Pancreas (tissue), 10 donors: ENCODE results near the gene AP1B1. TPM values are rescaled to one million over a fixed set of nuclear protein-coding genes. Genes with fewer than 3 reads are reported as not detected.
A peak's percentile ranks its signal among the peaks of the same experiment; 100 is the strongest.

Source experiments
- ATAC-seq, 4 donors: fragments of 200-7000 bp; cut with Tn5 transposase; one replicate each; pipeline versions ENCODE4 v1.8.0 to v1.9.1; 2020; ENCODE audit warnings: mild to moderate bottlenecking in 4 of 4, moderate library complexity in 4 of 4
- DNase-seq, 6 donors: peaks; one replicate each; pipeline ENCODE4 v3.0.0-alpha.2; 2020
- FAIRE-seq: peaks from 2 replicates; lab custom pipeline; 2012; peaks lifted over from hg19 to GRCh38; lab: Jason Lieb, UNC
- H3K27ac ChIP-seq, 4 donors: fragments of 200-600 bp; sonication (generic); 1 replicate in 3 of 4; 2 replicates in 1 of 4; pipeline versions ENCODE4 v1.5.0 to v1.8.0; 2020
- H3K27me3 ChIP-seq, 4 donors: fragments of 200-600 bp; one replicate each; pipeline ENCODE4 v1.8.0; 2021
- H3K36me3 ChIP-seq, 3 donors: fragments of 200-600 bp; sonication (generic) in 1 of 3; one replicate each; pipeline versions ENCODE4 v1.5.0 to v1.8.0; 2020 to 2021
- H3K4me1 ChIP-seq, 3 donors: fragments of 200-600 bp; one replicate each; pipeline ENCODE4 v1.8.0; 2021
- H3K4me3 ChIP-seq, 4 donors: fragments of 200-600 bp; sonication (generic) in 2 of 4; one replicate each; pipeline versions ENCODE4 v1.5.0 to v1.8.0; 2020 to 2021
- H3K9me3 ChIP-seq, 4 donors: fragments of 200-600 bp; one replicate each; pipeline ENCODE4 v1.8.0; 2021
- CTCF ChIP-seq, 4 donors: fragments of 200-600 bp; sonication (generic) in 3 of 4; IDR thresholded peaks; one replicate each; pipeline versions ENCODE4 v1.5.0 to v1.8.0; 2021; ENCODE audit warnings: antibody characterized with exemption in 4 of 4
- WGBS, 2 donors: extraction: QIAGEN DNeasy Blood & Tissue Kit; methylation state at CpG; one replicate each; pipeline ENCODE4 v1.1.7; 2013; 5-methylcytosine and 5-hydroxymethylcytosine counted together
- intact Hi-C, 3 donors: fragments of 100-400 bp; cut with DNase I; formaldehyde crosslinking; loops; one replicate each; pipeline versions ENCODE4 v1.11.1 to v1.14.2; 2022
- polyA plus RNA-seq, 2 donors: library from polyadenylated mRNA; stranded (reverse); fragments of 200-250 nt; gene quantifications; one replicate each; pipeline ENCODE4 v1.2.3, GENCODE V29; 2013
- total RNA-seq, 6 donors: library from RNA; stranded (reverse); fragmentation: NEBNext Ultra II Directional in 4 of 6; extraction: Animal tissue kit (Norgen Biotek cat#: 25700) in 4 of 6; gene quantifications; one replicate each; pipeline versions ENCODE4 v1.2.1 to v1.2.4, GENCODE V29; 2021 to 2023
- donor health status: healthy with polysubstance abuse.
- donor health status: DM: no; HTN: no; CAD: no; lungs with moderate emphysema.
- donor health status: DM: no; HTN: no; CAD: no.
- donor health status: control.
- donor health status: control.
- donor health status: Bipolar disorder and iron deficiency.
- donor health status: DM: yes; HTN: yes; CAD: no.
- donor health status: DM: no; HTN: no; CAD: no.
- donor health status: DM: no; HTN: no; CAD: no.
- donor health status: DM: yes; HTN: yes; CAD: no.

AP1B1 gene
- total and polyA plus RNA-seq, 8 donors: 27.5 to 49.9 (median 35.8) TPM

GRCh38 chr22:29326481-29326880 is 61.9 kb downstream of the AP1B1 start:
- WGBS, 2 donors: 91% methylated on average over 10 of the region's 10 CpGs
- no peak for DNase-seq
- H3K36me3 ChIP-seq: peaks cover 0 to 41% (median 7%) of the 10 kb centered on the region in 3 donors

GRCh38 chr22:29325785-29326315 is 62.5 kb downstream of the AP1B1 start:
- 70 to 73% methylated on average over 9 of the region's 9 CpGs for WGBS, 2 donors
- ATAC-seq: no peak

More at GRCh38 chr22:29326481-29326880, 61.9 kb downstream of the AP1B1 start:
- Histone ChIP-seq H3K27me3 (no peaks in the 10 kb centered on the region), H3K9me3 (no peaks in the 10 kb centered on the region), H3K27ac (no peak overlapping the region), H3K4me3 (no peak overlapping the region), H3K4me1 (no peaks in the 10 kb centered on the region)
- intact Hi-C loops: no loop called here
- ATAC-seq: no peak
- FAIRE-seq: no peak
- no peak for TF ChIP-seq CTCF (IDR thresholded peaks at IDR 0.05)

DNA sequence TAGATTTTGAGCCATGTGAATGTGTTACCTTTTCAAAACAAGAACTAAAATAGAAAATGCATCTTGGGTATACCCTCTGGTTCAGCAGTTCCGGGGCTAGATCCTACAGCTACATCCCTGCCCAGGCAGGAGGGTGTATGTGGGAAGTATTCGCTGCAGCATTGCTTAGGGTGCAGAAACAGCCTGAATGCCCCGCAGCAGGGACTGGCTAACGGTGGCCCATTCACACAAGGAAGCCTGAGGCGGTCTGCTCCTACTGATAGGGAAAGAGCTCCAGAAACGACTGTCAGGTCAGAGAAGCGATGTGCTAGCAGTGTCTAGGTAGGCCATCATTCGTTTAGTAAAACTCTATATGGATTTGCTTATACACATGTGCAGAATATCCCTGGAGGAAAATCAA is 63.0 kb downstream of the AP1B1 start:
- Histone ChIP-seq H3K36me3 (peaks cover 0 to 33% (median 7%) of the 10 kb centered on the region in 3 donors), H3K9me3 (no peaks in the 10 kb centered on the region), H3K4me3 (no peak overlapping the region), H3K27me3 (no peaks in the 10 kb centered on the region), H3K27ac (no peak overlapping the region), H3K4me1 (no peaks in the 10 kb centered on the region)
- DNase-seq: peak in 1 of 6 donors; percentile 14
- no peak for FAIRE-seq
- 83 to 85% methylated on average over 8 of the region's 8 CpGs for WGBS, 2 donors
- no peak for TF ChIP-seq CTCF (IDR thresholded peaks at IDR 0.05)
- intact Hi-C loops: no loop called here
- no peak for ATAC-seq

More at GRCh38 chr22:29325785-29326315, 62.5 kb downstream of the AP1B1 start:
- intact Hi-C loops: no loop called here
- Histone ChIP-seq H3K27ac (no peak overlapping the region), H3K4me1 (no peaks in the 10 kb centered on the region), H3K4me3 (no peak overlapping the region), H3K27me3 (no peaks in the 10 kb centered on the region), H3K36me3 (peaks cover 0 to 35% (median 7%) of the 10 kb centered on the region in 3 donors), H3K9me3 (no peaks in the 10 kb centered on the region)
- TF ChIP-seq CTCF (IDR thresholded peaks at IDR 0.05): no peak
- FAIRE-seq (no peak), DNase-seq (peak in 1 of 6 donors; percentile 27)

DNA sequence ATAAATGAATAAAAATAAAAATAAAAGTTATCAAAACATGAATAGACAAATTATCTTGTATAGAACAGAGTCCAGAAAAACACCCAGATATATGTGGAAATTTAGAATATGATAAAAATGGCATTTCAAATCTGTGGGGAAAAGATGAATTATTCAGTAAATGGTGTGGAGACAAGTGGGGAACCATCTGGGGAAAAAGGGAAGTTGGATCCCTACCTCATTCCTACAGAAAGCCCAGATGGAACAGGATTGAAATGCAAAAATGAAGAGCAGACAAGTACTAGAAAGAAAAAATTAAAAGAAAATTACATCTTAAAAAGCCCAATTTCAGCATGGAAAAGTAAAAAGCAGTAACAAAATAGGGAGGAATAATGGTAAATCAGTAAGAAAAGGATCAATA is 64.7 kb downstream of the AP1B1 start:
- no peak for ATAC-seq
- Histone ChIP-seq H3K27me3 (no peaks in the 10 kb centered on the region), H3K27ac (no peak overlapping the region), H3K4me1 (no peaks in the 10 kb centered on the region), H3K4me3 (no peak overlapping the region), H3K9me3 (no peaks in the 10 kb centered on the region), H3K36me3 (peaks cover 0 to 18% (median 4%) of the 10 kb centered on the region in 3 donors)
- TF ChIP-seq CTCF (IDR thresholded peaks at IDR 0.05): no peak
- no peak for DNase-seq
- FAIRE-seq: no peak
- intact Hi-C loops: no loop called here

- H3K27me3 ChIP-seq: peaks cover 0 to 4% (median 2%) of the 10 kb centered on the region in 4 donors
- no peak overlapping the region for H3K4me3 ChIP-seq
- FAIRE-seq: no peak
- 88 to 89% methylated on average over 1 of the region's 1 CpG for WGBS, 2 donors
- no peaks in the 10 kb centered on the region for H3K9me3 ChIP-seq
- no peaks in the 10 kb centered on the region for H3K36me3 ChIP-seq
- no peak for TF ChIP-seq CTCF (IDR thresholded peaks at IDR 0.05)
- intact Hi-C loops: no loop called here
- no peak for DNase-seq
- no peak for ATAC-seq
- no peak overlapping the region for H3K27ac ChIP-seq
- no peaks in the 10 kb centered on the region for H3K4me1 ChIP-seq
Observed at GRCh38 chr22:29320546-29320945, 67.8 kb downstream of the AP1B1 start.
